ENCODE data around the gene CYP2U1. TPM values are rescaled to one million over a fixed set of nuclear protein-coding genes. Genes with fewer than 3 reads are reported as not detected.
"Not testable (repeated sequence)": the region's sequence is repeated elsewhere in the genome, so short reads cannot be mapped to it uniquely, and the experiment has no call there.

Gene CYP2U1
- total and polyA plus RNA-seq, 4 donors = 1.9 to 7.3 (median 3.8) TPM

DNA sequence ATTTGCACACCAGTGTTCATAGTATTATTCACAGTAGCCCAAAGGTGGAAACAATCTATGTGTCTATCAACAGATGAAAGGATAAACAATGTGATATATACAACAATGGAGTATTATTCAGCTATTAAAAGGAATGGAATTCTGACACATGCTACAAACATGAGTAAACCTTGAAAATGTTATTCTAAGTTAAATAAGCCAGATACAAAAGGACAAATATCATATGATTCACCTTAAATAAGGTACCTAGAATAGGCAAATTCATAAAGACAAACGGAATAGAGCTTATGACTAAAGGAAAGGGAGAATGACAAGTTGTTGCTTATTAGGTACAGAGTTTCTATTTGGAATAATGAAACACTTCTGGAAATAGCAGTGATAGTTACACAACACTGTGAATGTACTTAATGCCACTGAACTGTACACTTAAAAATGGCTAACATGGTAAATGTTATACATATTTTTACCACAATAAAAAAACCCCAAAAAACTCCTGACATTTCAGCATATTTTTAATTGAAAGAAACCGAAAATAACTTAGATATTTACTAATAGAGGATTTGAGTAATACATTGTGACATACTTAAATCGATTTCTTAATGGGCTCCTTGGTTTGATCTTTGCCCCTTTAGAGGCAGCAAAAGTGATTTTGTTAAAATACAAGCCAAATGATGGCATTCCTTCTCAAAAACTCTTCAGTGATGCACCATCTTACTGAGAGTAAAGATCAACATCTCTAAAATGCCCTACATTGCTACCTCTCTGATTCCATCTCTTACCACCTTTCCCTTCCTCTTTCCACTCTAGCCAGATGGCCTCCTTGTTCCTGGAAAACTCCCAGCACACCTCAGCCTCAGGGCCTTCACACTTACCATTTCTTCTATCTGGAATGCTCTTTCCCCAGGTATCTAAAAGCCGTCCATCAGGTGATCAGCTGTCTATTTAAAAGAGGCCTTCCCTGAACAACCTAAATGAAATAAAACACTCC lies 8.6 kb upstream of the CYP2U1 start:
- H3K9me3 ChIP-seq (ENCODE audit: control insufficient read depth in 4 of 4, insufficient read depth in 3 of 4, low read length in 3 of 4) = no peaks in the 10 kb centered on the region
- no peak overlapping the region for H3K4me3 ChIP-seq
- H3K27me3 ChIP-seq (ENCODE audit: control insufficient read depth in 3 of 3, insufficient read depth in 3 of 3, low read length in 2 of 3) = no peaks in the 10 kb centered on the region
- no peaks in the 10 kb centered on the region for H3K4me1 ChIP-seq (ENCODE audit: control insufficient read depth in 5 of 5, insufficient read depth in 5 of 5, low read length in 5 of 5)
- H3K9ac ChIP-seq (ENCODE audit: insufficient read depth in 1 of 2, low read length in 2 of 2) = no peak overlapping the region
- H3K36me3 ChIP-seq (ENCODE audit: control insufficient read depth in 4 of 4, insufficient read depth in 4 of 4, low read length in 4 of 4) = no peaks in the 10 kb centered on the region
- WGBS, 2 donors = 82 to 83% methylated on average over 4 of the region's 4 CpGs
- no peak overlapping the region for H3K27ac ChIP-seq (ENCODE audit: low read depth in 1 of 2, low read length in 1 of 2)
- ATAC-seq (ENCODE audit: insufficient read depth, low FRiP score) (no peak), DNase-seq (no peak)
- TF ChIP-seq, protein P1, sequence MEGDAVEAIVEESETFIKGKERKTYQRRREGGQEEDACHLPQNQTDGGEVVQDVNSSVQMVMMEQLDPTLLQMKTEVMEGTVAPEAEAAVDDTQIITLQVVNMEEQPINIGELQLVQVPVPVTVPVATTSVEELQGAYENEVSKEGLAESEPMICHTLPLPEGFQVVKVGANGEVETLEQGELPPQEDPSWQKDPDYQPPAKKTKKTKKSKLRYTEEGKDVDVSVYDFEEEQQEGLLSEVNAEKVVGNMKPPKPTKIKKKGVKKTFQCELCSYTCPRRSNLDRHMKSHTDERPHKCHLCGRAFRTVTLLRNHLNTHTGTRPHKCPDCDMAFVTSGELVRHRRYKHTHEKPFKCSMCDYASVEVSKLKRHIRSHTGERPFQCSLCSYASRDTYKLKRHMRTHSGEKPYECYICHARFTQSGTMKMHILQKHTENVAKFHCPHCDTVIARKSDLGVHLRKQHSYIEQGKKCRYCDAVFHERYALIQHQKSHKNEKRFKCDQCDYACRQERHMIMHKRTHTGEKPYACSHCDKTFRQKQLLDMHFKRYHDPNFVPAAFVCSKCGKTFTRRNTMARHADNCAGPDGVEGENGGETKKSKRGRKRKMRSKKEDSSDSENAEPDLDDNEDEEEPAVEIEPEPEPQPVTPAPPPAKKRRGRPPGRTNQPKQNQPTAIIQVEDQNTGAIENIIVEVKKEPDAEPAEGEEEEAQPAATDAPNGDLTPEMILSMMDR (IDR thresholded peaks at IDR 0.05; ENCODE audit: control extremely low read depth, extremely low read depth) = no peak

- not testable (repeated sequence) for ATAC-seq (ENCODE audit: insufficient read depth, low FRiP score); DNase-seq; H3K27ac ChIP-seq (ENCODE audit: low read depth in 1 of 2, low read length in 1 of 2); H3K4me3 ChIP-seq; H3K9me3 ChIP-seq (ENCODE audit: control insufficient read depth in 4 of 4, insufficient read depth in 3 of 4, low read length in 3 of 4); H3K4me1 ChIP-seq (ENCODE audit: control insufficient read depth in 5 of 5, insufficient read depth in 5 of 5, low read length in 5 of 5); H3K36me3 ChIP-seq (ENCODE audit: control insufficient read depth in 4 of 4, insufficient read depth in 4 of 4, low read length in 4 of 4); H3K9ac ChIP-seq (ENCODE audit: insufficient read depth in 1 of 2, low read length in 2 of 2); H3K27me3 ChIP-seq (ENCODE audit: control insufficient read depth in 3 of 3, insufficient read depth in 3 of 3, low read length in 2 of 3)
Observed at GRCh38 chr4:107925713-107926112, 5.6 kb upstream of the CYP2U1 start.

GRCh38 chr4:107926875-107927274 lies 4.5 kb upstream of the CYP2U1 start:
- not testable (repeated sequence) for DNase-seq; H3K4me1 ChIP-seq (ENCODE audit: control insufficient read depth in 5 of 5, insufficient read depth in 5 of 5, low read length in 5 of 5); H3K4me3 ChIP-seq; H3K27ac ChIP-seq (ENCODE audit: low read depth in 1 of 2, low read length in 1 of 2); H3K27me3 ChIP-seq (ENCODE audit: control insufficient read depth in 3 of 3, insufficient read depth in 3 of 3, low read length in 2 of 3); H3K36me3 ChIP-seq (ENCODE audit: control insufficient read depth in 4 of 4, insufficient read depth in 4 of 4, low read length in 4 of 4); H3K9ac ChIP-seq (ENCODE audit: insufficient read depth in 1 of 2, low read length in 2 of 2); ATAC-seq (ENCODE audit: insufficient read depth, low FRiP score); H3K9me3 ChIP-seq (ENCODE audit: control insufficient read depth in 4 of 4, insufficient read depth in 3 of 4, low read length in 3 of 4)
- 86 to 87% methylated on average over 4 of the region's 4 CpGs for WGBS, 2 donors

DNA sequence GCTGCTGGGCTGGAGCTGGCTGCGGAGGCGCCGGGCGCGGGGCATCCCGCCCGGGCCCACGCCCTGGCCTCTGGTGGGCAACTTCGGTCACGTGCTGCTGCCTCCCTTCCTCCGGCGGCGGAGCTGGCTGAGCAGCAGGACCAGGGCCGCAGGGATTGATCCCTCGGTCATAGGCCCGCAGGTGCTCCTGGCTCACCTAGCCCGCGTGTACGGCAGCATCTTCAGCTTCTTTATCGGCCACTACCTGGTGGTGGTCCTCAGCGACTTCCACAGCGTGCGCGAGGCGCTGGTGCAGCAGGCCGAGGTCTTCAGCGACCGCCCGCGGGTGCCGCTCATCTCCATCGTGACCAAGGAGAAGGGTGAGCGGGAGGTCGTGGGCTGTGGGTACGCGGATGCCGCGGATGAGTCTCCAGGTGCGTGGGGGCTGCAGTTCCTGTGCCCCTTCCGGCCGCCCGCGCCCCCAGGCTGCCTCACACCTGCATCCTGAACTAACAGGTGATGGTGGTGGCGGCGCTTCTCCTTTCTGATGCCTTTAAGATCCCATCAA lies 499 bp downstream of the CYP2U1 start:
- peaks cover 0 to 10% (median 9%) of the 10 kb centered on the region in 5 donors for H3K4me1 ChIP-seq (ENCODE audit: control insufficient read depth in 5 of 5, insufficient read depth in 5 of 5, low read length in 5 of 5)
- DNase-seq (peak in 1 of 3 donors; percentile 15), ATAC-seq (ENCODE audit: insufficient read depth, low FRiP score) (no peak)
- no peaks in the 10 kb centered on the region for H3K9me3 ChIP-seq (ENCODE audit: control insufficient read depth in 4 of 4, insufficient read depth in 3 of 4, low read length in 3 of 4)
- whole genome bisulfite sequencing, 2 donors = 1 to 2% methylated on average over 39 to 45 of the region's 45 CpGs
- peak overlapping the region; percentile 82 to 95 for H3K27ac ChIP-seq (ENCODE audit: low read depth in 1 of 2, low read length in 1 of 2)
- H3K9ac ChIP-seq (ENCODE audit: insufficient read depth in 1 of 2, low read length in 2 of 2) = peak overlapping the region in 1 of 2 donors; percentile 29
- TF ChIP-seq, protein P1 (IDR thresholded peaks at IDR 0.05; ENCODE audit: control extremely low read depth, extremely low read depth) = no peak
- H3K4me3 ChIP-seq = peak overlapping the region; percentile 69
- H3K36me3 ChIP-seq (ENCODE audit: control insufficient read depth in 4 of 4, insufficient read depth in 4 of 4, low read length in 4 of 4) = no peaks in the 10 kb centered on the region
- no peaks in the 10 kb centered on the region for H3K27me3 ChIP-seq (ENCODE audit: control insufficient read depth in 3 of 3, insufficient read depth in 3 of 3, low read length in 2 of 3)

Data from lung (tissue), 12 donors.